ENCODE results near the gene TTC6.

The TTC6 gene

GRCh38 chr14:37597914-37598746 lies 2.7 kb downstream of the TTC6 start:
- DNase-seq: no peak

GRCh38 chr14:37598747-37599506 lies 3.5 kb downstream of the TTC6 start:
- DNase-seq: no peak

DNA sequence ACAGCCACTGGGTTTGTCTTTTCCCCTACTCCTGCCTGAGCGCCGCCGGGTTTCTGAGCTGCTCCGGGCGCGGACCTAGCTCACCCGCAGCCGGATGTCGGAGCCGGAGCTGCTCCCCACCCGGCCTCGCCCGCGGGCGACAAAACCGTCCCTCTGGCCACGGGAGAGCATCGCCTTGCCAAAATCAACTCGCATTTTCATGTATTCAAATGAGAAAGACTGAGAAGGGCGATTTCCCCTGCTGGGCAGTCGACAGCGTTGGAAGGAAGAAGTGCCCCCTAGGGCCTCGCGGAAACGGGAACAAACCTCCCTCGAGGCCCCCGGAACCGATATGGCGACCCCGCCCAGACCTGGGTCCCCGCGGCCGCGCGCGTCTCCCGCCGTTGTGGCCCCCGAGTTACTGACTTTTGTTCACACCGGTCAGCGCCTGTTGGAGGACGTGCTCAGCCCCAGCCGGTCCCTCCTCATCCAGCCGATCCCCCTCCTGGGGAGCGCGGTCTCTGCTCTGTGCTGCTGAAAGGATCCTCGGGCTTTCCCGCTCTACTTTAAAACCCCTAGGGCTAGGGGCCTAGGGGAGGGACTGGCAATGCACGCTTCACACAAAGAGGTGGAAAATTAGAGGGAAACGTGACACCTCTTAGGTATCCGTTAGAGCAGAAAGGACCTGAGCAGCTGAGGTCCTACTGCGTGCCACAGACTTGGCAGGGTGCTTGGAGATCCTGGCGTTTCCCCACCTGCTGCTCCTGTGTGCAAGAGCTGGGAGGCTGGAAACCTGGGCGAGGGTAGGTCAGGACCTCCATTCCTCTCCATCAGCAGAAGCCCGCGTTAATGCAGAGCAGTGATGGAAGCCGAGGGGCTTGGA lies 4.3 kb downstream of the TTC6 start:
- no peak for DNase-seq

- no peak for DNase-seq
Observed at GRCh38 chr14:37600880-37601741, 5.7 kb downstream of the TTC6 start.

DNA sequence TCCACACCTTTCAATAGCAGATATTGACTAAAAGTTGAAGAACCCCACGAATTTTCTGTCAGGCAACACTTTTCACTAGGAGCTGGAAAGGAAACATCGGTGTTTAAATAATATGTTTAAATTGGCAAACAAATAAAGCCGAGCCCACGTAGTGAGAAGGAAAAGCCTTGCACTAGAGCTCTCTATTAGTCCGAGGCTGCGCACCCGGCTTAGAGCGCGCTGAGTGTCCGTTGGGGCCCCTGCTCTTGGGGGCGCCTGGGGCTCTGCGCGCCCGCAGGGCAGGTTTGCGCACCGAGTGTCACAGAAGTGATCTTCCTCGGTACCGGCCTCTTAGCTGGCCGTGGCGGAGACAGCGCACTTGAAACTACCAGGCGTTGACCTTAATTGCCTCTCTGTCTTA lies 6.4 kb downstream of the TTC6 start:
- no peak for DNase-seq

DNA sequence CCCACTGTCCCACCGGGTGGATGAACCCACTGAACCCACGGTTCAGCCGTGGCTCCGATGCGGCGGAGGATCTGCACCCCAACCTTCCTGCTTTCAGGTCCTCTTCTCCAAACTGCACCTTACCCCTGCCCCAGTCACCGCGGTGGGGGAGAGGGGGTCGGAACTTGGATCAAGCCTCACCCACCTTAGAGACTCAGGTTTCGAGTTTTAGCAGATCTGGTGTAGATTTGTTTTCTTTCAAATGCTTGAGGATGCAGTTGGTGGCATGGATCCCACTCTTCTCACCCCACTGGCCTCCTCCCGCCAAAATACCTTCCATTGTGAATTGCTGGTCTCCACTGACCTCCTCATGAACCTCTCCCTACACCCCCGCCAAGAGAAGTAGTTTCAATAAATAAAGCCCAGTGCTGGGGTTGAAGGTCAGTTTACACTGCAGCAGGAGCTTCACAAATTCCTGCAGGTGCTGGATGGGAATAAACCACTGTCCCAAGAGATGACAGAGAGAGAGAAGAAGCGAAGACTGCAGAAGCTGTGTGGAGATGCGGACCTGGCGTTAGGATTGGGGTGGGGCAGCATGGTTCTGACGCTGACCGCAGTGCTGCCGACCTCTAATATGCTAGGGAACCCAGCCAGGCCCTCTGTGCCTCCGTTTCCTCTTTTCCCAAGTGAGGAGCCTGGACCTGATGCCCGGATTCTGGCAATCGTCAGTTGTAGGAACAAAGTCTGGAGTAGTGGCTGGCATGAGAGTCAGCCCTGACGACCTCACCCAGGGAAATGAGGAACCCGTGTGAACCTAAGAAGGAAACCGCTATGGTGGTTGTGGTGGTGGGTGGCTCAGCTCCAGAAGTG lies 7.4 kb downstream of the TTC6 start:
- DNase-seq: no peak

DNA sequence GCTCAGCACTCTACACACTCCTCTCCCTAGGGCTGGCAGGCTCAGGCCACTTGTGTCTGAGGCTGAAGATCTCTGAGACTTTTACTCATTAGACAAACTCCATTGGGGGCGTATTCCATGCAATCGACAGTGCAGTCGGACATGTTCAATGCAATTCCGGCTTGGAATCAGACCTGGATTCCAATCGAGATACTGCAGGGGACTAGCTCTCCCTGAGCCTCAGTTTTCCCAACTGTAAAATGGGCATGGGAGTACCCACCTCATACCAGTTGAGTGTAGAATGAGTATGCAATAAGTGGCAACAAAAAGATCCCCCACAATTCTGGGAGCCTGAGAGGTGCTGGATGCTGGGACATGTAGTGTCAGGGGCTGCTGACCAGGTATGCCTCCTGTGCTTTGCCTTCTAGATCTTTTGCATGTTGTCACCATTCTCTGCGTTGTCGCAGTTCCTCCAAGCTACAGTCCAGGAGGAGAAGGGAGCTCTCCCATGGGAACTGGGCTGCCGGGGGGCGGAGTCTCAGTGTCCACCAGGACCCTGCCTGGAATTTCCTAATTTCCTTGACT lies 8.3 kb downstream of the TTC6 start:
- no peak for DNase-seq

- no peak for DNase-seq
Observed at GRCh38 chr14:37606678-37607077, 11.2 kb downstream of the TTC6 start.

DNA sequence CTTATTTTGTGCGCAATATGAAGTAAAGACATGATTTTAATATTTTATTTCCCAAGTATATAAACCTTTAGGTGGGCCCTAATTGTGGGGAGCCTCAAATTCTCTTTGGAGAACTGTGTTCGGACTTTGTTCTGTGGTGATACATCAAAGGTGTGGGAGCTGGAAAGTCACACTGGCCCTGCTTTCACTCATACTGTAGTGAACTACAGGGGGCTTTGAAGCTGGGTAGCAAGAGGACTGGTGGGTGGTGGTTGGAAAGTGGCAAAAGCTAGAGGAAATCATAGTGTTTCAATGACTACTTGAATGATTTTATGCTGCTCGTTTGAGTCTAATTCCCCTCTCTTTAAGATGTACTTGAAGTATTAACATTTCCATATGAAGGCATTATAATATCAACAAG lies 13.2 kb downstream of the TTC6 start:
- DNase-seq: no peak

- DNase-seq: no peak
Observed at GRCh38 chr14:37610945-37611523, 15.6 kb downstream of the TTC6 start.

GRCh38 chr14:37615582-37616289 lies 20.3 kb downstream of the TTC6 start:
- no peak for DNase-seq

GRCh38 chr14:37616853-37617252 lies 21.4 kb downstream of the TTC6 start:
- DNase-seq: no peak

DNA sequence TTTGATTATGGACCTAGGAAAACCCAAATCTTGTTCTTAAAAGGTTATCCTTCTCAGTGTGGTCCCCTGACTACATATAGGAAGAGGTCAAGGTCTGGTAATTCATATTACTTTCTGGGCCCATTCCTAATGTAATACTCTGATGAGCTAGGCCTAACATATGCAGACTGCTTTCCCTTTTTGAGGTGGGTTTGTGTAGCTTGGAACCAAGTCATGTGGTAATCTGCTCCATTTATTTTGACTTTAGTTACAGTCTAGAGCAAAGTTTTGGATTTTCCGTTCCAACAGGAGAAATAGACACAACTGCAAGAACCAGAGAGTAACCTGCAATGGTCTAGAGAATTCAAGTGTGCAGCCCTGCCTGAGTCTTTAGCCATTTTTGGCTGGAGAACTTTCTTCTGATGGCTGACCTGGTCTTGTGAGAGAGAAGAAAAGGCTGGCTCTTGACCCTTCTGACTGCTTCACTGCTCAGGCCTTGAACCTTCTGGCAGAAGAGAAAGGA lies 22.5 kb downstream of the TTC6 start:
- DNase-seq: no peak

DNA sequence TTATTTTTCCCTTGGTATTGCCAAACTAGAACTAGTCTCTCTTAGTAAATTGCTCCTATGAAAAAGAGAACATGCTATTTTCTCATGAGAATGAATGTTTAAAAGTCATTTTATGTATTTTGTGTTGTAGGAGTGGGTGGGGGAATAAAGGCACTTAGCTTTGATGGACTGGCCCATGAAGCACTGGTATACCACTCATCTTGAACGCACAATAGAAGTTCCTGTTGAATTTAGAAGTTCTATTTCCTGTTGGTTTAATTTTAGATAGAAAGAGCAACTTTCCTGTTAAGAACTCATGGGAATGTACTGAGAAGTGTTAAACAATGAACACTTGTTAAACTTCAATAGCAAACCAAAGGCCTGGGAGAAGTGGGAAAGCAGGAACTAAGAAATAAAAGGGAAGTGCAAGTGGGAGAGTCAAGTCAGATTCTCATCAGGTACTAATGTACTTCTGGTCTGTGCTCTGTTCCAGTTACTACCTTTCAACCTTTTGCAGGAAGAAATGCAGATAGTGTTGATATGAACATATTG lies 23.1 kb downstream of the TTC6 start:
- DNase-seq: no peak

- no peak for DNase-seq
Observed at GRCh38 chr14:37620856-37621255, 25.4 kb downstream of the TTC6 start.

DNA sequence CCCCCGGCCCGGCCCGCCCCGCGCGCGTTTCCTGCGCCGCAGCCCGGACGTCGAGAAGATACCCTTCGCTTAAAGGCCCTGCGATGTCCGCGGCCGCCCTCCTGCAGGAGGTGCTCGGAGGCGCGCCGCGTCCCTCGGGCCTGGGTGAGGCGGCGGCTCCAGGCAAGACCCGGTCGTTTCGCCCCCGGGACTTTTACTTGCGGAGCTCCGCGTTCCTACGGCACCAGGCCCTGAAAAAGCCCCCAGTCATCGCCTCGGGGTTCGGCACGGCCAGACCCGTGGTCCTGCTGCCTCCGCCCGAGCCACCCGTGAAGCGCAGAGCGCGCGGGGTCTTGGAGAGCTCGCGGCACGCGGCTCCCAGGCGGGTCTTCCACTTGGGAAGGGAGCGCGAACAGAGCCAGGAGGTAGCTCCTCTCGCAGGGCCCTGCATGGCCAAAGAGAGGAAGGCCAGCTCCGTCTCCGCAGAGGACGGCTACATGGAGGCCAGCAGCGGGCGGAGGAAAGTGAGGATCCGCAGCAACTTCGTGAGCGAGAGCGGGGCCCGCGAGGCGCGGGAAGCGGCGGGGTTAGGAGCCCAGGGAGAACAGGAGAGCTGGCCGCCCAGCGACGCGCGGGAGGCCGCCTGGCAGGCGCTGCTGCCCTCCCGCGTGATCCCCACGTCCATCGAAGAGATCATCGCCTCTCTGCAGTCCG lies 26.9 kb downstream of the TTC6 start:
- DNase-seq: no peak

DNA sequence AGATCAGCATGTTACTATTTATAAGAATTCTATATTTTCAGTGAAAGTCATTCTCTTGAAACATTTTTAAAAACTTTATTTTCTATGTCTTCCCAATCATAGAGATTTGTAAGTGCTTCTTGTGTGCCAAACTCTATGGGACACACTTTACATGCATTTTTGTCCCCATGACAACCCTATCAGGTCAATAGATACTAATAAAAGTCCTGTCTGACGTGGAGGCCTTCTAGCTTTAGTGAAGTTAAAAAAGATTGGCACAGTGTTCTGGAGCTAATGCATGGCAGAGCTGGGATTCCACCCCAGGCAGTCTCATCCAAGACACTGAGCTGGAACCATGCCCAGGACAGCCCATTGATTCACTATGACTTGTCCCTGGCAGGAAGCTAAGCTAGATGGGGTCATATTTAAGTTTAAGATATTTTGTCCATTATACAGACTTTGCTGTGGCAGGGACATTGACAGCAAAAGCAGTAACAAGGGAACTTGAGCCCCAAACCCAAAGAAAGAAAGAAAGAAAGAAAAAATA lies 28.1 kb downstream of the TTC6 start:
- DNase-seq: no peak

GRCh38 chr14:37623971-37624370 lies 28.5 kb downstream of the TTC6 start:
- DNase-seq: no peak

Data from CD4-positive, alpha-beta T cell treated with Interleukin-4 for 4 hours (primary cell).